DLD1 (cell line): ENCODE data around the gene ZRSR2.
"Not testable (repeated sequence)": the region's sequence is repeated elsewhere in the genome, so short reads cannot be mapped to it uniquely, and the experiment has no call there.

Experiments used
- in situ Hi-C: cut with HindIII; loops from 2 replicates; pipeline ENCODE4 v1.10.0; 2017; ENCODE audit warnings: low sequenced_read_pairs

The ZRSR2 gene

GRCh38 chrX:15789979-15790768, at the start of gene ZRSR2:
TSS of gene ZRSR2 (plus strand) at chrX:15790484. CDS start at chrX:15790496, 12 bp downstream.
- in situ Hi-C loops: no loop called here

DNA sequence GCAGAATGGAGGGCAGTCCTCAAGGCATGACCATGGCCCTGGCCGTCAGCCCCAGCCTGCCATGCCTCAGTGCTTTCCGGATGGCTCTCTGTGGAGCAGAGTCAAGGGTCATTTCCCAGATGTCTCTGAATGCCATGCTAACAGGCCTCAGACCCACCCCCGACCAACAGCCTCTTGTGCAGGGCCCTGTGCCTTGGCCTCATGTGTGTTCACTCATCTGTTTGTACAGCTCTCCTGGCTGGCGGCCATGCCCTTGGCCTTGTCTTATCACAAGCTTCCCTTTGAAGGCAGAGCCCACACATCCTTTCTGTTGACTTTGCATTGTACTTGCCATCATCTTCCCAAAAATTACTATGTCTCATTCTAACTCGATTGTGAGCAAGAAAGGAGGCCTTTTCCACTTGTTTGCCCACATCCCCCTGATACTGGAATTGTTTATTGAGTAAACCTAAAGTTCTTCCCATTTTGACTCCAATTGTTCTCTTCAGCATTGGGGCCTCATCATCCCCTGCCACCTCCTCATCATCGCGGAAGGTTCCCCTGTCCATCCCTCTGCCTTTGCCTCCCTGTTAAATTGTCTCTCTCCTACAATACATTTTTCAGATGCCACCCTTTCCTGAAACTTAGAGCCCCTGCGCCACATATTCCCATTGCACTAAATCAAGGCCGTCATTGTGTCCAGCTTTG, 46.0 kb upstream of the ZRSR2 start:
- in situ Hi-C loops: no loop called here

DNA sequence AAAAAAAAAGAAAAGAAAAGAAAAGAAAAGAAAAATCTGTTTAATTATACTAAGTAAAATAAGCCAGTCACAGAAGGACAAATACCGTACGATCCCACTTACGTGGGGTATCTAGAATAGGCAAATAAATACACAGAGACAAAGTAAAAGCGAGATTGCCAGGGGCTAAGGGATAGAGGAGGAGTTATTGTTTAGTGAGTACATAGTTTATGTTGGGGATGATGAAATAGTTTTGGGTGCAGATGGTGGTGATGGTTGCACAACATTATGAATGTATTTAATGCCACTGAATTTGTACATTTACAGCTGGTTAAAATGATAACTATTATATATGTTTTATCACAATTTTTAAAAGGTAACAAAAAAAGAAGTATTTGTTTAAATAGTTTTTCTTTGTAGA, 45.1 kb upstream of the ZRSR2 start:
- in situ Hi-C loops: no loop called here

DNA sequence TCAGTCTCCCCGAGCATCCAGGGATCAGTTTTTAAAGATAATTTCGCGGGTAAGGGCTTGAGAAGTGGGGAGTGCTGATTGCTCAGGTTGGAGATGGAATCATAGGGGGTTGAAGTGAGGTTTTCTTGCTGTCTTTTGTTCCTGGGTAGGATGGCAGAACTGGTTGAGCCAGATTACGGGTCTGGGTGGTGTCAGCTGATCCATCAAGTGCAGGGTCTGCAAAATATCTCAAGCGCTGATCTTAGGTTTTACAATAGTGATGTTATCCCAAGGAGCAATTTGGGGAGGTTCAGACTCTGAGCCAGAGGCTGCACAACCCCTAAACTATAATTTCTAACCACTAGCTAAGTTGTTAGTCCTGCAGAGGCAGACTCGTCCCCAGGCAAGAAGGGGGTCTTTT, 43.6 kb upstream of the ZRSR2 start:
- in situ Hi-C loops: not testable (repeated sequence)

DNA sequence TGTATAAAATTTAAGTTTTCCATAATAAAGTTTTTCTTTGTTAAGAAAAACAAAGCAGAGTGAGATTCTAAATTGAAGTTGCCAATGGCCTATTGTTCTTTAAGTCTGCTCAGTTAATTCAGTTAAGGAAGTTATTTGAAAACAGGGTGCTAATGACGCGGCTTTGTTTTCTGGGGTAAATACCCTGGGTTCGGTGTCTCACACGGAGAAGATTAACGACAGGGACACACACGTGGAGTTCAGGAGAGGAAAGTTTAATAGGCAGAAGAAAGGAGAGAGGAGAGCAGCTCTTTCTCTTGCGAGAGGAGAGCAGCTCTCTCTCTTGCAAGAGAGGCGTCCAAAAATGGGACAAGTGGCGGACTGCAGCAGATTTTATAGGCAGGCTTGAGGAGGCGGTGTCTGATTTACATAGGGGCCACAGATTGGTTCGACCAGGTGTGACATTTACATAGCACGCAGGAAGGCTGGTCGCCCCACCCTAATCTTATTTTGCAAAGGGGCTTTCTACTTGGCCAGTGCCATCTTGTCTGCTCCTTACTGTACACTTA, 42.6 kb upstream of the ZRSR2 start:
- in situ Hi-C loops: no loop called here

GRCh38 chrX:15748841-15749240, 41.4 kb upstream of the ZRSR2 start:
- in situ Hi-C loops: no loop called here

- in situ Hi-C loops: no loop called here
Observed at GRCh38 chrX:15749642-15750610, 40.4 kb upstream of the ZRSR2 start.

DNA sequence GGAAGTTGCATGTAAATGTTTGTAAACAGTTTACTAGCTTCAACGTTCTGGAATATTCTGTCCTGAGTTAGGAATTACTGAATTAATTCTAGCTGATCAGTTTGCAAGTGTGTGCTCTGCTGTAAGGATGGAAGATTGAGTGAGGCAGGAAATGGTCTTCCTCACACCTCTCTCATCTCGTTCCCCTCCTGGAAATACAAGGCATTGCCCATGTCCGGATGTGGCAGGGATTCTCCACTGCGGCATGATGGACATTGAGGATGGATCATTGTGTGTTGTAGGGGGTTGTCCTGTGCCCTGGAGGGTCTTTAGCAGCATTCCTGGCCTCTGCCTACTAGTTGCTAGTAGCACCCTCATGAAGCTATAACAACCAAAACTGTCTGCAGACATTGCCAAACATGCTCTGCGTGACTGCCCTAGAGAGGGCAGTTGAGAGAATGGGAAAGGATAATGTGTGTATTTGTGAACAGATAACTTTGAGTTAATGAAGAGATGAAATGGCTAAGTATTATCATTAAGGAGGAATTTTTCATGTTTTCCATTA, 39.6 kb upstream of the ZRSR2 start:
- in situ Hi-C loops: no loop called here

DNA sequence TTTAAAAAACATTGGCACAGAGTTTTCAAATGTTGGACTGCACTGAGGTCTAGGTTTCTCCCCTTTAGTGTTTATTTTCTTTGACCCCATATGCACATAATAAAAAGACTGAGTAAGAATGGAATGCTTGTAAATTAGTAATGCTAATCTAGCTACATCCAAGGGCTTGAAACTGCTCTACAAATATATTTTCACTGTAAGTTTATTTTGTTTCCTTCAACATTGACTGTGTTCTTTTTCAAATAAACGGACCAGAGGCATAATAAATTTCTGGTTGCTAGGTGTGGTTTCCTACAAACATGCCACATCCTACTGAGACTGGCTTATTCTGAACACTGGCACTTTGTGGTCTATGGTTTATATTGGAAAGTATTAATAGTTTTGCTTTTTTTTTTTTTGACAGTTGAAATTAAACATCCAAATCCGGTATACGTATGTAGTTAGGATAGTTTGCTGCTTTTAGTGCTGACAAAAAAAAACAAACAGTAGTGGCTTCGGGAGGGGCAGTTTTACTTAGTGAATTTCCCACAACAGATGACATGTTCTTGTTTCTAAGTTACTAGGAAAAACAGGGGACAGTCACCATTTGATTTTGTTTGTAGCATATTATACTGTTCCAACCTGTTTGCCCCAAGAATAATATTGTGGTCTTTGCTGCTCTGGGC, 39.0 kb upstream of the ZRSR2 start:
- in situ Hi-C loops: no loop called here

DNA sequence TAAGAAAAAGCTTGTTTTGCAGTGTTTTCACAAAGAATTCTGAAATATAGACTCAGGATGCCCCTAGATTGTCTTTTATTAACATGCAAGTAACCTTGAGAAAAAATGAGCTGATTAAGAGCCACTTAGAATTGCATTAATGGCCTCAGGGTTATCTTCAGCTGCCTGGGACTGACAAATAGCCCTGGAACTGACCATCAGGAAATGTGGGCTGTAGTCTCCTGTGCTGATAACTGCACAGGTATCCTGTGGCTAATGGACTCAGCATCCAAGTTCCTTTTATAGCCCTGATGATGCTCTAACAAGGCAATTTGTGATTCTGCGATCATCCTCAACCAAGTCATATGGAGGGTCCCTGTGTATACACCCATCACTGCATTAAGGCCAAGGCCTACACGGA, 35.2 kb upstream of the ZRSR2 start:
- in situ Hi-C loops: no loop called here

GRCh38 chrX:15758140-15758539, 32.1 kb upstream of the ZRSR2 start:
- in situ Hi-C loops: no loop called here

DNA sequence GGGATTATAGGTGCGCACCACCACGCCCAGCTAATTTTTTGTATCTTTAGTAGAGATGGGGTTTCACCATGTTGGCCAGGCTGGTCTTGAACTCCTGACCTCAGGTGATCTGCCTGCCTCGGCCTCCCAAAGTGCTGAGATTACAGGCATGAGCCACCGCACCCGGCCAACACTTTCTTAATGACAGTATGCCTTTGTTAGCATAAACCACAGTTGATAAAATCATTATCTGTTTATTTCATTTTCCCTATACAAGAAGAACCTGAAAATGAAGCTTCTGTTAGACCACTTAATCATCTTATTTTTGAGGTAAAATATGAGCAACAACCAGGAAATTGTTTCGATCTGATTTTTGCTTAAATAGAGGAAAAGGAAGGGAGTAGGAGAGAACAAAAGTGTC, 30.4 kb upstream of the ZRSR2 start:
- in situ Hi-C loops: not testable (repeated sequence)

DNA sequence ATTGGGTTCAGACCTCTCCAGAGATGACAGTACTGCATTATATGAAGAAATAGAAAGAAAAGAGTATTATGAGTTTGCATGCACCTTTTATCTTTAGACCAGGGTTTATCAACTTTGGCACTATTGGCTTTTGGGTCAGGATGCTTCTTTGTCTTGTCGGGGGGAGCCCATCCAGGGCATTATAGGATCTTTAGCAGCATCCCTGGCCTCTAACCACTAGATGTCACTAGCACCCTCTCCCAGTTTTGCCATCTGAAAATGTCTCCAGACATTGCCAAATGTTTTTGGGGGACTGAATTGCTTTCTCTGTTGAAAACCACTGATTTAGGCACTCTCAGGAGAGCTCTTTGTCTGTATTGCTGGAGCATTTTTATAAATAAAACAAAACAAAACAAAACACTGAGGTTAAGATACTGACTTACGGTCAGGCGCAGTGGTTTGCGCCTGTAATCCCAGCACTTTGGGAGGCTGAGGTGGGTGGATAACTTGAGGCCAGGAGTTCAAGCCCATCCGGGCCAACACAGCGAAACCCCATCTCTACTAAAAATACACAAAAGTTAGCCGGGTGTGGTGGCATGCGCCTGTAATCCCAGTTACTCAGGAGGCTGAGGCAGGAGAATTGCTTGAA, 28.6 kb upstream of the ZRSR2 start:
- in situ Hi-C loops: no loop called here

- in situ Hi-C loops: no loop called here
Observed at GRCh38 chrX:15769300-15769954, 20.9 kb upstream of the ZRSR2 start.

DNA sequence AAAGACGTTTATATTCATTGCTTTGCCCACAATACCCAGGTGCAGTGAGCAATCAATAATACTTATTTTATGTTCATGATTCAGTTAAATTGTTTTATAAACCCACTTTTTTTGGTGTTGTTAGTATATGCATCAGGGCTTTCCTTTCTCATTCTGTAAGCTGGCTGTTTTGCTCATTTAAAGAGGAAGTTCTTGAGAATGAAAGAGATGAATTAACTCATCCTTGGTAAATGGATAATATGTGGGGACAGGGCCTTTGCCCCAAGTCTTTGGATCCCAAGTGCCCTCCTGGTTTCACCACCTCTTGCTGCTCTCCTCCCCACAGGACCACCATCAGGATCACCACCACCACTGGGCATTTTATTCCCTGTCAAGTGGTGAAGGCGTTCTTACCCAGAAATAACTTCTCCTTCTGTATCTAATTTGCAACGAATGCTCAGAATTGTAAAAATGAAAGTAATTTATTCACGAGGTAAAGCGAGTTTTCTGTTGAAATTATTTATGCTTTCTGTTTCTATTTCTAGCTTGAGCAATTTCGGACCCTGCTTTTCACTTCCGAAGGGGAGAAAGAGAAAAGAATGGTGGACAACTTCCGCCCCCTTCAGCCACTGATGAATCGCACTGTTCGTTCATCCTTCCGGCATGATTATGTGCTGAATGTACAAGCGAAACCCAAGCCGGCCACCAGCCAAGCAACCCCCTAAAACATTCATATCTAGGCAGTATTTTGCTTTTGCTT, 8.2 kb upstream of the ZRSR2 start:
- in situ Hi-C loops: no loop called here

- in situ Hi-C loops: no loop called here
Observed at GRCh38 chrX:15785176-15785750, 5.0 kb upstream of the ZRSR2 start.

GRCh38 chrX:15786915-15787314, 3.4 kb upstream of the ZRSR2 start:
- in situ Hi-C loops: no loop called here

DNA sequence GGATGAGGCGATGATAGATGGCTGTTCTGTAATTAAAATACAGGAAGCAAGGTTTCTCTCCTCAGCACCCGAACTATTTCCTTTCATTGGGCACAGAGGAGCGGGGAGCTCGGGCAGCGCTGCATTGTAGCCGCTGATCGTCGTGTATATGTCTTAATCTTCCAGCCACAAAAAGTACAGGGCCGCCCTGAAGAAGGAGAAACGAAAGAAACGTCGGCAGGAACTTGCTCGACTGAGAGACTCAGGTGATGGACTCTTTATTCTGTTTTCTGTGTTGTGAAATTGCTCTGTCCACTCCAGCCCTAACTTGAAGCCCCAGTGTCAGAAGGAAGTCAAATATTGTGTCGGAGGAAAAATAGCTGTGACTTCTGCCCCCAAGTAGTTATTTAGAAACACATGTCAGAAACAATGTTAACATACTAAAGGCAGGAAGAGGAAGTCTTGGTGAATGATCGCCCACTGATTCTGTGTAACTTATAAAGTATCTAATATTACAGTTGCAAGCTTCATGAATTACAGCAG, 546 bp downstream of the ZRSR2 start:
- in situ Hi-C loops: no loop called here
